HCT116 (cell line): ENCODE data around the gene CFAP410. TPM values are rescaled to one million over a fixed set of nuclear protein-coding genes. Genes with fewer than 3 reads are reported as not detected.

Experiments
- ATAC-seq: fragments of 200-7000 bp; cut with Tn5 transposase; 2 replicates; pipeline ENCODE4 v1.9.1; 2020; ENCODE audit warnings: mild to moderate bottlenecking, moderate library complexity
- BruUV-seq: library from RNA; stranded (reverse); fragments of 400-500 nt; replicated peaks from 2 replicates; lab custom pipeline; 2021; lab: Mats Ljungman, UMichigan
- CTCF ChIA-PET: fragments of 300-600 bp; sonication (Branson Sonifier 250); formaldehyde crosslinking; loops from one replicate; lab custom pipeline; 2021; ENCODE audit warnings: antibody characterized with exemption; lab: Charles Lee
- POLR2A ChIA-PET: fragments of 300-600, 350-600 bp; sonication (Branson Sonifier 250); formaldehyde crosslinking; loops from one replicate; lab custom pipeline; 2021; ENCODE audit warnings: antibody characterized with exemption; lab: Charles Lee
- RAD21 ChIA-PET, 2 experiments: fragments of 300-600 bp; sonication (Branson Sonifier 250); formaldehyde crosslinking; loops; one replicate each; lab custom pipeline; 2023; ENCODE audit warnings: low total read pairs in 2 of 2; ENCODE audit not compliant: uncharacterized antibody in 2 of 2, unreplicated experiment in 2 of 2, low non-redundant PET in 1 of 2; lab: Charles Lee
- DNase-seq: peaks from one replicate; pipeline ENCODE4 v3.0.0-alpha.2; 2010; ENCODE audit warnings: low read depth, low spot score
- H2AFZ ChIP-seq: fragments of 200-600 bp; shearing (Covaris generic), sonication (generic); 2 replicates; pipeline ENCODE4 v1.6.1; 2017; ENCODE audit warnings: low read depth, mixed run types, mixed read lengths, antibody characterized with exemption, low read length; ENCODE audit not compliant: poor library complexity, severe bottlenecking
- H3K27ac ChIP-seq: 2 replicates; pipeline ENCODE4 v1.5.1; 2012; ENCODE audit warnings: low read depth, low read length
- H3K27me3 ChIP-seq: fragments of 200-600 bp; sonication (generic); 2 replicates; pipeline ENCODE4 v1.6.1; 2016; ENCODE audit warnings: mixed run types, low read length, mixed read lengths; ENCODE audit not compliant: insufficient read depth
- H3K36me3 ChIP-seq, 2 experiments: fragments of 200-500 bp in 1 of 2; fragments of 200-600 bp in 1 of 2; sonication (Bioruptor generic) in 1 of 2; sonication (generic) in 1 of 2; 2 replicates each; pipeline versions ENCODE4 v1.5.1 to v1.6.1; 2014 to 2016; ENCODE audit warnings: low read length in 2 of 2, inconsistent platforms in 1 of 2, mixed read lengths in 1 of 2, mixed run types in 1 of 2; ENCODE audit not compliant: insufficient read depth in 2 of 2, control insufficient read depth in 1 of 2
- H3K4me1 ChIP-seq, 2 experiments: fragments of 200-600 bp in 1 of 2; sonication (generic) in 1 of 2; 2 replicates each; pipeline versions ENCODE4 v1.5.1 to v1.6.1; 2012 to 2017; ENCODE audit warnings: low read length in 2 of 2, inconsistent platforms in 1 of 2, mild to moderate bottlenecking in 1 of 2, mixed read lengths in 1 of 2, mixed run types in 1 of 2, moderate library complexity in 1 of 2; ENCODE audit not compliant: insufficient read depth in 2 of 2, control insufficient read depth in 1 of 2
- H3K4me2 ChIP-seq: fragments of 200-600 bp; sonication (generic); 2 replicates; pipeline ENCODE4 v1.6.1; 2017; ENCODE audit warnings: mixed run types, low read length, mixed read lengths
- H3K4me3 ChIP-seq, 2 experiments: fragments of 200-600 bp in 1 of 2; sonication (generic) in 1 of 2; replicated peaks in 1 of 2; 2 replicates each; pipeline ENCODE4 v1.5.1; 2011 to 2016; ENCODE audit warnings: low read length in 2 of 2, control low read depth in 1 of 2, low read depth in 1 of 2, mild to moderate bottlenecking in 1 of 2, mixed read lengths in 1 of 2, mixed run types in 1 of 2
- H3K79me2 ChIP-seq: fragments of 200-600 bp; sonication (generic); 2 replicates; pipeline ENCODE4 v1.6.1; 2017; ENCODE audit warnings: mild to moderate bottlenecking, mixed run types, low read length, moderate library complexity, mixed read lengths; ENCODE audit not compliant: insufficient read depth
- H3K9ac ChIP-seq: fragments of 200-600 bp; sonication (generic); 2 replicates; pipeline ENCODE4 v1.6.1; 2016; ENCODE audit warnings: low read length, mixed read lengths
- H3K9me2 ChIP-seq: fragments of 200-600 bp; sonication (generic), shearing (Covaris generic); 2 replicates; pipeline ENCODE4 v1.6.1; 2017; ENCODE audit warnings: mixed run types, mild to moderate bottlenecking, moderate library complexity; ENCODE audit not compliant: insufficient read depth
- H3K9me3 ChIP-seq, 2 experiments: fragments of 200-500 bp in 1 of 2; fragments of 200-600 bp in 1 of 2; sonication (Bioruptor generic) in 1 of 2; sonication (generic) in 1 of 2; 2 replicates each; pipeline ENCODE4 v1.6.1; 2014 to 2017; ENCODE audit warnings: low read length in 2 of 2, mixed read lengths in 2 of 2, inconsistent platforms in 1 of 2, low read depth in 1 of 2, mild to moderate bottlenecking in 1 of 2, mixed run types in 1 of 2, moderate library complexity in 1 of 2; ENCODE audit not compliant: control insufficient read depth in 1 of 2, insufficient read depth in 1 of 2
- H4K20me1 ChIP-seq: fragments of 200-600 bp; sonication (generic), shearing (Covaris generic); 2 replicates; pipeline ENCODE4 v1.6.1; 2017; ENCODE audit warnings: mixed run types, mild to moderate bottlenecking, moderate library complexity; ENCODE audit not compliant: insufficient read depth
- EGR1 ChIP-seq: IDR thresholded peaks from 2 replicates; pipeline ENCODE4 v1.6.1; 2012; ENCODE audit warnings: low read depth
- EZH2phosphoT487 ChIP-seq: fragments of 200-600 bp; IDR thresholded peaks from 2 replicates; pipeline ENCODE4 v1.6.1; 2018; ENCODE audit warnings: antibody characterized with exemption, borderline replicate concordance
- POLR2AphosphoS5 ChIP-seq: IDR thresholded peaks from 2 replicates; pipeline ENCODE4 v1.6.1; 2011; ENCODE audit warnings: mild to moderate bottlenecking, low read depth, low read length, moderate library complexity
- RAD21 ChIP-seq: IDR thresholded peaks from 2 replicates; pipeline ENCODE4 v1.6.1; 2012; ENCODE audit warnings: low read depth, mild to moderate bottlenecking
- SIN3A ChIP-seq: IDR thresholded peaks from 2 replicates; pipeline ENCODE4 v1.6.1; 2012; ENCODE audit warnings: low read depth
- SRF ChIP-seq: IDR thresholded peaks from 2 replicates; pipeline ENCODE4 v1.6.1; 2012; ENCODE audit warnings: low read depth
- ZFX ChIP-seq: fragments of 450-650 bp; IDR thresholded peaks from 2 replicates; pipeline ENCODE4 v1.6.1; 2017
- intact Hi-C: fragments of 100-400 bp; cut with micrococcal nuclease; formaldehyde crosslinking; loops from 2 replicates; pipeline ENCODE4 v1.10.0; 2022
- total RNA-seq: library from RNA; stranded (reverse); gene quantifications from one replicate; pipeline ENCODE4 v1.2.1, GENCODE V29; 2021; ENCODE audit not compliant: unreplicated experiment
- TF ChIP-seq, protein P1 (sequence below): IDR thresholded peaks from 2 replicates; pipeline ENCODE4 v1.6.1; 2012; ENCODE audit warnings: low read depth
- TF ChIP-seq, protein P2 (sequence below): IDR thresholded peaks from 2 replicates; pipeline ENCODE4 v1.6.1; 2011; ENCODE audit warnings: mild to moderate bottlenecking, low read length, moderate library complexity; ENCODE audit not compliant: insufficient replicate concordance; ENCODE audit errors: extremely low read depth

CFAP410 gene
- total RNA-seq, 1 experiment from 2014 or later, result 15.3 TPM

DNA sequence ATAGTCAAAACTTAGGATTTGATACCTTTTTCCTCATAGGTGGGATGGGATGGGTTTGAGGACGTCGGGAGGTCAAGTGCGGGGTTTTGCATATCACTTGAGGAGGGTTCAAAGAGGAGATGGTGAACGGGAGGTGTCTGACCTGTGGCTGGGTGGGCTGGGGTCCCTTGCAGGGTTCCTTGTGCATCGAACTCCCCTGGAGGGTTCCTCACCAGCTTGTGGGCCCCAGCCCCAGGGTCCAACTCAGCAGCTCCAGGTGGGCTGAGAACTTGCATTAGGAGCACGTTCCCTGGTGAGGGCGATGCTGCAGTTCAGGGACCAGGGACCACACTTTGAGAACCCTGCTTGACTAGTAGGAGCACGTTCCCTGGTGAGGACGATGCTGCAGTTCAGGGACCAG is 37.4 kb upstream of the CFAP410 start:
- Histone ChIP-seq H3K27me3 (no peaks in the 10 kb centered on the region), H3K36me3 (no peaks in the 10 kb centered on the region)
- RAD21 ChIA-PET, result no interaction called here

DNA sequence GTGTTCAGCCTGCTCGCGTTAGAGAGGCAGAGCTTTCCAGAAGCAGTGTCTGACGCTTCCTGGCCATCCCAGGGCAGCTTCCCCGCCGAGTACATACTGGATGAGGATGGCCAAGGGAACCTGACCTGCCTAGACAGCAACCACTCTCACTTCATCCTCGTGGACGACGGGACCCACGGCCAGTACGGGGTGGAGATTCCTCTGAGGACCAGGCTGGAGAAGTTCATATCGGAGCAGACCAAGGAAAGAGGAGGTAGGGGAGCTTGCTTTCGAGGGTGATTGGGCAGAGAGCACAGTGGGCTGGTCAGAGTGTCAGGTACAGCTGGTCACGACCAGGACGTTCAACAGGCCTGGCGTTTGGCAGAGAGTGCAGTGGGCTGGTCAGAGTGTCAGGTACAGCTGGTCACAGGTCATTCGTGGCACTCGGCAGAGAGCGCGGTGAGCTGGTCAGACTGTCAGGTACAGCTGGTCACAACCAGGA is 36.6 kb upstream of the CFAP410 start:
- Histone ChIP-seq H3K4me1 (no peaks in the 10 kb centered on the region), H2AFZ (no peak overlapping the region), H3K27ac (no peak overlapping the region), H3K79me2 (no peaks in the 10 kb centered on the region), H3K4me3 (no peak overlapping the region), H3K36me3 (no peaks in the 10 kb centered on the region), H3K9me2 (no peaks in the 10 kb centered on the region), H3K9ac (no peak overlapping the region), H3K27me3 (no peaks in the 10 kb centered on the region), H3K4me2 (no peak overlapping the region), H4K20me1 (no peaks in the 10 kb centered on the region), H3K9me3 (no peaks in the 10 kb centered on the region)
- ATAC-seq, result no peak
- no peak for DNase-seq
- RAD21 ChIA-PET, result no interaction called here
- CTCF ChIA-PET, result no interaction called here
- intact Hi-C loops, result no loop called here
- BruUV-seq, result no TSS peak
- POLR2A ChIA-PET, result no interaction called here
- TF ChIP-seq, protein P1, sequence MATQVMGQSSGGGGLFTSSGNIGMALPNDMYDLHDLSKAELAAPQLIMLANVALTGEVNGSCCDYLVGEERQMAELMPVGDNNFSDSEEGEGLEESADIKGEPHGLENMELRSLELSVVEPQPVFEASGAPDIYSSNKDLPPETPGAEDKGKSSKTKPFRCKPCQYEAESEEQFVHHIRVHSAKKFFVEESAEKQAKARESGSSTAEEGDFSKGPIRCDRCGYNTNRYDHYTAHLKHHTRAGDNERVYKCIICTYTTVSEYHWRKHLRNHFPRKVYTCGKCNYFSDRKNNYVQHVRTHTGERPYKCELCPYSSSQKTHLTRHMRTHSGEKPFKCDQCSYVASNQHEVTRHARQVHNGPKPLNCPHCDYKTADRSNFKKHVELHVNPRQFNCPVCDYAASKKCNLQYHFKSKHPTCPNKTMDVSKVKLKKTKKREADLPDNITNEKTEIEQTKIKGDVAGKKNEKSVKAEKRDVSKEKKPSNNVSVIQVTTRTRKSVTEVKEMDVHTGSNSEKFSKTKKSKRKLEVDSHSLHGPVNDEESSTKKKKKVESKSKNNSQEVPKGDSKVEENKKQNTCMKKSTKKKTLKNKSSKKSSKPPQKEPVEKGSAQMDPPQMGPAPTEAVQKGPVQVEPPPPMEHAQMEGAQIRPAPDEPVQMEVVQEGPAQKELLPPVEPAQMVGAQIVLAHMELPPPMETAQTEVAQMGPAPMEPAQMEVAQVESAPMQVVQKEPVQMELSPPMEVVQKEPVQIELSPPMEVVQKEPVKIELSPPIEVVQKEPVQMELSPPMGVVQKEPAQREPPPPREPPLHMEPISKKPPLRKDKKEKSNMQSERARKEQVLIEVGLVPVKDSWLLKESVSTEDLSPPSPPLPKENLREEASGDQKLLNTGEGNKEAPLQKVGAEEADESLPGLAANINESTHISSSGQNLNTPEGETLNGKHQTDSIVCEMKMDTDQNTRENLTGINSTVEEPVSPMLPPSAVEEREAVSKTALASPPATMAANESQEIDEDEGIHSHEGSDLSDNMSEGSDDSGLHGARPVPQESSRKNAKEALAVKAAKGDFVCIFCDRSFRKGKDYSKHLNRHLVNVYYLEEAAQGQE, result no peak
- TF ChIP-seq RAD21, result no peak
- no peak for TF ChIP-seq SIN3A
- no peak for TF ChIP-seq EZH2phosphoT487
- TF ChIP-seq EGR1, result no peak
- no peak for TF ChIP-seq ZFX

More for the DNA sequence above, 37.4 kb upstream of the CFAP410 start:
- DNase-seq, result no peak
- Histone ChIP-seq H3K79me2 (no peaks in the 10 kb centered on the region), H4K20me1 (no peaks in the 10 kb centered on the region), H3K27ac (no peak overlapping the region), H3K9me3 (no peaks in the 10 kb centered on the region), H3K4me2 (no peak overlapping the region)
- BruUV-seq, result no TSS peak
- CTCF ChIA-PET, result no interaction called here
- intact Hi-C loops, result no loop called here
- TF ChIP-seq SRF (no peak), POLR2AphosphoS5 (no peak), EGR1 (no peak)
- TF ChIP-seq, protein P2, sequence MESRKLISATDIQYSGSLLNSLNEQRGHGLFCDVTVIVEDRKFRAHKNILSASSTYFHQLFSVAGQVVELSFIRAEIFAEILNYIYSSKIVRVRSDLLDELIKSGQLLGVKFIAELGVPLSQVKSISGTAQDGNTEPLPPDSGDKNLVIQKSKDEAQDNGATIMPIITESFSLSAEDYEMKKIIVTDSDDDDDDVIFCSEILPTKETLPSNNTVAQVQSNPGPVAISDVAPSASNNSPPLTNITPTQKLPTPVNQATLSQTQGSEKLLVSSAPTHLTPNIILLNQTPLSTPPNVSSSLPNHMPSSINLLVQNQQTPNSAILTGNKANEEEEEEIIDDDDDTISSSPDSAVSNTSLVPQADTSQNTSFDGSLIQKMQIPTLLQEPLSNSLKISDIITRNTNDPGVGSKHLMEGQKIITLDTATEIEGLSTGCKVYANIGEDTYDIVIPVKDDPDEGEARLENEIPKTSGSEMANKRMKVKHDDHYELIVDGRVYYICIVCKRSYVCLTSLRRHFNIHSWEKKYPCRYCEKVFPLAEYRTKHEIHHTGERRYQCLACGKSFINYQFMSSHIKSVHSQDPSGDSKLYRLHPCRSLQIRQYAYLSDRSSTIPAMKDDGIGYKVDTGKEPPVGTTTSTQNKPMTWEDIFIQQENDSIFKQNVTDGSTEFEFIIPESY, result no peak
- TF ChIP-seq, all 23 proteins: peak for 0
- no peak overlapping the region for H2AFZ ChIP-seq
- ATAC-seq, result no peak
- no peak overlapping the region for H3K4me3 ChIP-seq
- H3K9ac ChIP-seq, result no peak overlapping the region
- H3K4me1 ChIP-seq, result no peaks in the 10 kb centered on the region
- POLR2A ChIA-PET, result no interaction called here
- no peaks in the 10 kb centered on the region for H3K9me2 ChIP-seq
